Activated CD8-positive, alpha-beta memory T cell treated with anti-CD3 and anti-CD28 coated beads, Interleukin-2, amount 10 ng/mL, durations not matched to agents 7 days and 5 days (primary cell): ENCODE data around the gene PIM2. TPM values are rescaled to one million over a fixed set of nuclear protein-coding genes. Genes with fewer than 3 reads are reported as not detected.

ENCODE experiments used
- ATAC-seq: fragments of 150-1000 bp; cut with Tn5 transposase; one replicate; pipeline ENCODE4 v1.10.0; 2021; ENCODE audit warnings: moderate library complexity
- CTCF ChIA-PET: fragments of 350-600 bp; sonication (Branson Sonifier 250); formaldehyde crosslinking; loops from one replicate; lab custom pipeline; 2021; ENCODE audit warnings: antibody characterized with exemption; lab: Charles Lee
- DNase-seq: peaks from one replicate; pipeline ENCODE4 v3.0.0-alpha.2; 2020
- H3K27ac Mint-ChIP-seq: one replicate; pipeline ENCODE4 v1.8.0; 2021; ENCODE audit warnings: mild to moderate bottlenecking, mixed read lengths
- H3K27me3 Mint-ChIP-seq: one replicate; pipeline ENCODE4 v1.8.0; 2021; ENCODE audit warnings: mixed read lengths
- H3K36me3 Mint-ChIP-seq: one replicate; pipeline ENCODE4 v1.8.0; 2021; ENCODE audit warnings: mild to moderate bottlenecking, mixed read lengths
- H3K4me1 Mint-ChIP-seq: one replicate; pipeline ENCODE4 v1.8.0; 2021; ENCODE audit warnings: mixed read lengths
- H3K4me3 Mint-ChIP-seq: one replicate; pipeline ENCODE4 v1.8.0; 2021; ENCODE audit warnings: mild to moderate bottlenecking, moderate library complexity, mixed read lengths
- H3K9me3 Mint-ChIP-seq: one replicate; pipeline ENCODE4 v1.8.0; 2022; ENCODE audit warnings: low read depth, mixed read lengths
- total RNA-seq, 2 experiments: library from RNA; stranded (reverse); gene quantifications; one replicate each; pipeline ENCODE4 v1.2.3, GENCODE V29; 2021

Gene PIM2
- total RNA-seq, 2 experiments from 2014 or later: 168 to 252 TPM

DNA sequence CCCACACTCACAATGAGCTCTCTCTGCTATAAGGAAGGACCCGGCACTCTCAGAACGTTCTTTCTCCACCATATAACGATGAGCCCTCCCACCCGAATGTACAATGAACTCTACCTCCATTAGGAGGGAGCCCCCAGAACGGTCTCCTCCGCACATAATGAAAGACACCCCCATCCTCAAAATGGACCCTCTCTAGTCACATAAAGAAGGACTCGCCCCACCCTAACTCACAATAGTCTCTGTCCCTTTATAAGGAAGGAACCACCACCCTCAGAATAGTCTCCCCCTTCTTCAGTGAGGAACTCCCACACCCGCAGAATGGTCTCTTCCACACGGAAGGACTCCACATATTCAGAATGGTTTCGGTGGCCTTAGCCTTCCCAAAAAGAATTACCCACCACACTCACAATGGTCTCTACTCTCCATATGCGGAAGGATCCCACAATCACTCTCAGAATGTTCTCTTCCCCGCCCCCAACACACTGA lies 7.9 kb downstream of the PIM2 start:
- H3K4me1 Mint-ChIP-seq: peaks cover 49% of the 10 kb centered on the region
- ATAC-seq (peak; percentile 4), DNase-seq (no peak)
- peak overlapping the region; percentile 96 for H3K4me3 Mint-ChIP-seq
- H3K9me3 Mint-ChIP-seq: no peaks in the 10 kb centered on the region
- peaks cover 35% of the 10 kb centered on the region for H3K36me3 Mint-ChIP-seq
- peak overlapping the region; percentile 92 for H3K27ac Mint-ChIP-seq
- H3K27me3 Mint-ChIP-seq: peaks cover 3% of the 10 kb centered on the region
- CTCF ChIA-PET: interaction anchor here (1.1 to 1.3 kb wide), 2 partner anchors 19 to 26 kb away, joined by 3 to 4 read pairs; no protein-coding TSS in a partner anchor

GRCh38 chrX:48909703-48910294 lies 9.0 kb downstream of the PIM2 start:
- Mint-ChIP-seq H3K27ac (no peak overlapping the region), H3K9me3 (no peaks in the 10 kb centered on the region), H3K27me3 (peaks cover 3% of the 10 kb centered on the region), H3K4me3 (no peak overlapping the region), H3K4me1 (peaks cover 39% of the 10 kb centered on the region), H3K36me3 (peaks cover 23% of the 10 kb centered on the region)
- DNase-seq (no peak), ATAC-seq (no peak)
- CTCF ChIA-PET: no interaction called here

GRCh38 chrX:48908600-48908999 lies 10.2 kb downstream of the PIM2 start:
- ATAC-seq (no peak), DNase-seq (no peak)
- CTCF ChIA-PET: no interaction called here
- Mint-ChIP-seq H3K4me1 (peaks cover 28% of the 10 kb centered on the region), H3K36me3 (peaks cover 13% of the 10 kb centered on the region), H3K9me3 (no peaks in the 10 kb centered on the region), H3K27me3 (peaks cover 3% of the 10 kb centered on the region), H3K27ac (no peak overlapping the region), H3K4me3 (no peak overlapping the region)

GRCh38 chrX:48905090-48905790 lies 13.6 kb downstream of the PIM2 start:
- Mint-ChIP-seq H3K4me1 (peaks cover 3% of the 10 kb centered on the region), H3K4me3 (no peak overlapping the region), H3K27ac (no peak overlapping the region), H3K36me3 (peaks cover 9% of the 10 kb centered on the region), H3K27me3 (no peaks in the 10 kb centered on the region), H3K9me3 (no peaks in the 10 kb centered on the region)
- no peak for ATAC-seq
- CTCF ChIA-PET: no interaction called here
- DNase-seq: no peak

DNA sequence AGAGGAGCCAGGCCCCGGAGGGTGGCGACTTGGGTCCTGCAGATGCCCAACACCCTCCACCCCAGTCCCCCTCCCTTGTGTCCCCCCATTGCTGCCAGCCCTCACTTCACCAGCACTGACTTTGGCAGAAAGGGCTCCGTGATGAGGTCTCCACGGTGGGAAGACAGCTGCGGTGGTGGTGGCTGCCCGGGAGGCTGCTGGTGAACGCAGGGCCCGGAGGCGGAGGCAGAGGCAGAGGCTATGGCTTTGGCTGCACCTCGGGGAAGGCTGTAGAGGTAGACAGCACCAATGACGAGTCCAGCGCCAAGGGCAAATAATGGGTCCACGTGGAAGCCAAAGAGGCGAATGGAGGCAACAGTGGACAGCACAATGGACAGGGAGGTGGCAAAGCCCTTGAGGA lies 14.2 kb downstream of the PIM2 start:
- DNase-seq (no peak), ATAC-seq (no peak)
- no peak overlapping the region for H3K4me3 Mint-ChIP-seq
- CTCF ChIA-PET: no interaction called here
- no peaks in the 10 kb centered on the region for H3K27me3 Mint-ChIP-seq
- peaks cover 2% of the 10 kb centered on the region for H3K4me1 Mint-ChIP-seq
- H3K27ac Mint-ChIP-seq: no peak overlapping the region
- no peaks in the 10 kb centered on the region for H3K9me3 Mint-ChIP-seq
- peaks cover 9% of the 10 kb centered on the region for H3K36me3 Mint-ChIP-seq

DNA sequence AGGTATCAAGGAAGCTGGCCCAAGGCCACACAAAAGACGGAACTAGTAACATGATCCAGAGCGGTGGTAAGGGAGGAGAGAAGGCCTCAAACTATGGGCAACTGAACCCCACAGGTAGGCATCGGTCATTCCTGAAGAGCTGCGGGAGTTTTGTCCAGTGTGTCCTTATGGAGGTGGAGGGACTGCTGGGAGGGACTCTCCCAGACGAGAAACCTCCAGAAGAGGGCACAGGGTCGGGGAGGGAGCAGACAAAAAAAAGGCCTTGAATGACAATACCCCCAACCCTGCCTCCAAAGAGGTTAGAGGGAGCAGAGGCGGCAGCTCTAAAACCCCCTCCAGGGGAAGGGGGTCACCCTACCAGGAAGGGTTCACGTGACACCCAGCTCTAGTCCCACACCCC lies 14.6 kb downstream of the PIM2 start:
- no peak for ATAC-seq
- Mint-ChIP-seq H3K27me3 (no peaks in the 10 kb centered on the region), H3K36me3 (peaks cover 9% of the 10 kb centered on the region)

DNA sequence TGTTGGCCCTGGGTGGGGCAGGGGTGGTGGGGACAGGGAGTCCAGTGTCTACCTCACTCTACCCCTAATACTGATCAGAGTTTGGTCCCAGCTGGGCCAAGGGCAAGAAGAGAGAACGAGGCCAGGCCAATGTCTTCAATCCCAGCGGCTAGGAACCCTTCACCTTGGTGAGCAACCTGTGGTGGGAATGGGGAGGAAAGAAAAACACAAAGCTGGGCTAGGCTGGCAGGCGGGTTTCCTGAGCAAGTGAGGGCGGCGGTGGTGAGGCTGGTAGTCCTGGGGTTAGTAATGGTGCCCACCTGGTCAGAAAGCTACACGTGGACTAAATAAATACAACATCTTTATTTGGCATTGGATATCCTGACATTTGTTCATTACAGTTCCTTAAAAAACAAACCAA lies 15.5 kb downstream of the PIM2 start:
- no peak for DNase-seq
- ATAC-seq: no peak
- Mint-ChIP-seq H3K27me3 (no peaks in the 10 kb centered on the region), H3K36me3 (peaks cover 9% of the 10 kb centered on the region), H3K9me3 (no peaks in the 10 kb centered on the region), H3K27ac (no peak overlapping the region), H3K4me3 (no peak overlapping the region), H3K4me1 (peaks cover 6% of the 10 kb centered on the region)
- CTCF ChIA-PET: no interaction called here

More for the DNA sequence above, 14.6 kb downstream of the PIM2 start:
- CTCF ChIA-PET: no interaction called here
- DNase-seq: no peak
- Mint-ChIP-seq H3K4me1 (peaks cover 5% of the 10 kb centered on the region), H3K4me3 (no peak overlapping the region), H3K27ac (no peak overlapping the region), H3K9me3 (no peaks in the 10 kb centered on the region)

DNA sequence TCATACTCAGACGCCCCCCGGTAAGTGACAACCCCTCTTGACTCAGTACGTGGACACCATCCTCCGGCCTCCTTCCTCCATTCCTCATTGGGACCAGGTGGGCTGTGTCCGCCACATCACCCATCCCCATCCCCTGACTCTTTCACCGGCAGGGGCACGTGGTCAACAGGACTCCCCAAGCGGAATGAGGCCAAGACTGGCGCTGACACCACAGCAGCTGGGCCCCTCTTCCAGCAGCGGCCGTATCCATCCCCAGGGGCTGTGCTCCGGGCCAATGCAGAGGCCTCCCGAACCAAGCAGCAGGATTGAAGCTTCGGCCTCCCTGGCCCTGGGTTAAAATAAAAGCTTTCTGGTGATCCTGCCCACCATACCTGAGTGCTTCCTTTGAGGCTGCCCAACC lies 16.0 kb downstream of the PIM2 start:
- Mint-ChIP-seq H3K9me3 (no peaks in the 10 kb centered on the region), H3K4me3 (no peak overlapping the region), H3K4me1 (peaks cover 6% of the 10 kb centered on the region), H3K36me3 (peaks cover 9% of the 10 kb centered on the region), H3K27me3 (no peaks in the 10 kb centered on the region), H3K27ac (no peak overlapping the region)
- DNase-seq (no peak), ATAC-seq (no peak)
- CTCF ChIA-PET: no interaction called here

DNA sequence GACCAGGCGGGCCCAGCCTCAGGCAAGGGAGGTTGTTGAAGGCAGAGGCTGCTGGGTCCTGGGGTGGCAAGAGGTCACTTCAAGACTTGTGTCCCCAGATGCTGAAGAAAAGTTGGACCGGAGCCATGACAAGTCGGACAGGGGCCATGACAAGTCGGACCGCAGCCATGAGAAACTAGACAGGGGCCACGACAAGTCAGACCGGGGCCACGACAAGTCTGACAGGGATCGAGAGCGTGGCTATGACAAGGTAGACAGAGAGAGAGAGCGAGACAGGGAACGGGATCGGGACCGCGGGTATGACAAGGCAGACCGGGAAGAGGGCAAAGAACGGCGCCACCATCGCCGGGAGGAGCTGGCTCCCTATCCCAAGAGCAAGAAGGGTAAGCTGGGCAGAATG lies 16.7 kb downstream of the PIM2 start:
- H3K27ac Mint-ChIP-seq: no peak overlapping the region
- CTCF ChIA-PET: no interaction called here
- H3K36me3 Mint-ChIP-seq: peaks cover 9% of the 10 kb centered on the region
- no peaks in the 10 kb centered on the region for H3K9me3 Mint-ChIP-seq
- ATAC-seq: no peak
- H3K4me3 Mint-ChIP-seq: no peak overlapping the region
- DNase-seq: no peak
- H3K4me1 Mint-ChIP-seq: peaks cover 6% of the 10 kb centered on the region
- no peaks in the 10 kb centered on the region for H3K27me3 Mint-ChIP-seq

DNA sequence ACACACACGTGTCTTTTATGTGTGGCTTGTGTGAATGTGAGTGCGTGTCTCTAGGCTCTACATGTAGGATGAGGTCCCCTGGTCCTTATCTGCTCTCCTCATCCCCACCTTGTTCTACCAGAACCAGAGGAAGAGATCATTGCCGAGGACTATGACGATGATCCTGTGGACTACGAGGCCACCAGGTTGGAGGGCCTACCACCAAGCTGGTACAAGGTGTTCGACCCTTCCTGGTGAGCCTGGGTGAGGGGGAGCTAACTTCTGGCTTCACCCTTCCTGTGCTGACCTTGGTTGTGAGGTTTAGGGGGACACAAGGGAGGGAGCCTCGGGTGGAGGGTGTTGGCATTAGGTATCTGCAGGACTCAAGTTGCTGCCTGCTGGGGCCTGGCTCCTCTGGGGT lies 17.8 kb downstream of the PIM2 start:
- peaks cover 15% of the 10 kb centered on the region for H3K4me1 Mint-ChIP-seq
- CTCF ChIA-PET: no interaction called here
- peaks cover 9% of the 10 kb centered on the region for H3K36me3 Mint-ChIP-seq
- DNase-seq (no peak), ATAC-seq (no peak)
- no peaks in the 10 kb centered on the region for H3K9me3 Mint-ChIP-seq
- H3K27ac Mint-ChIP-seq: no peak overlapping the region
- no peak overlapping the region for H3K4me3 Mint-ChIP-seq
- H3K27me3 Mint-ChIP-seq: no peaks in the 10 kb centered on the region

- CTCF ChIA-PET: no interaction called here
- no peak overlapping the region for H3K27ac Mint-ChIP-seq
- ATAC-seq (no peak), DNase-seq (no peak)
- no peaks in the 10 kb centered on the region for H3K9me3 Mint-ChIP-seq
- peak overlapping the region; percentile 9 for H3K4me3 Mint-ChIP-seq
- H3K4me1 Mint-ChIP-seq: peaks cover 20% of the 10 kb centered on the region
- peaks cover 9% of the 10 kb centered on the region for H3K36me3 Mint-ChIP-seq
- H3K27me3 Mint-ChIP-seq: no peaks in the 10 kb centered on the region
Observed at GRCh38 chrX:48899078-48899410, 19.8 kb downstream of the PIM2 start.

- no peaks in the 10 kb centered on the region for H3K27me3 Mint-ChIP-seq
- H3K9me3 Mint-ChIP-seq: no peaks in the 10 kb centered on the region
- CTCF ChIA-PET: interaction anchor here (0.6 to 1.4 kb wide), 8 partner anchors 39 to 266 kb away, joined by 3 to 4 read pairs (median 3); no protein-coding TSS in a partner anchor
- peaks cover 22% of the 10 kb centered on the region for H3K4me1 Mint-ChIP-seq
- peak within 1 kb of the TSS; percentile 80 for H3K4me3 Mint-ChIP-seq
- DNase-seq (peak; percentile 93), ATAC-seq (peak; percentile 90)
- peak within 1 kb of the TSS; percentile 97 for H3K27ac Mint-ChIP-seq
- H3K36me3 Mint-ChIP-seq: peaks cover 7% of the 10 kb centered on the region
Observed at GRCh38 chrX:48897625-48898306, 21.1 kb downstream of the PIM2 start, which contains the start of the genes PQBP1 and TIMM17B. Gene PQBP1, plus strand, starts transcription at chrX:48897930. Its CDS starts 580 bp downstream, at chrX:48898510. Gene TIMM17B, minus strand, starts transcription at chrX:48897768. Its CDS starts 19 bp downstream, at chrX:48897749.

DNA sequence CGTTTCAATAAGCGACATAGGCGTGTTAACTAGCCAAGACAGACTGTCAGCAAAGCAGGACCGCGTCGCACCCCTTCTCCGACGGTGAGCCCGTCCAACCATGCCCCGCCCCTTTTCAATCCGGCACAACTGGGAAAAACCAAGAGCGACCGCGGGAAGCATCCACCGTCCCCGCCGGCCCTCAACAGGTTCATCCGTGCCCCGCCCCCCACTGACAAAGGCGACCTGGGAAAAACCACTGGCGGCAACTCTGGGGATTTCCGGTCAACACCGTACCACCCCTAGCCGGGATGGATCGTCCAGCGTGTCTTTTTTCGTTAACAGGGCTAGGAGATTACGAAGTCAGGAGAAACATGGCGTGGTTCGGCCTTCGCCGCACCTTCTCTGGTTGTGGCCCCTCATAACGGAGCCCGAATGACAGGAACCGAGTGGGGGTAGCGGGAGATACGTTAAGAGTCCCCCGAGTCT lies 21.6 kb downstream of the PIM2 start:
- H3K36me3 Mint-ChIP-seq: peaks cover 7% of the 10 kb centered on the region
- peak; percentile 7 for ATAC-seq
- CTCF ChIA-PET: interaction anchor here (0.9 to 1.4 kb wide), 6 partner anchors 40 to 266 kb away, joined by 3 to 4 read pairs (median 3); no protein-coding TSS in a partner anchor
- H3K4me1 Mint-ChIP-seq: peaks cover 24% of the 10 kb centered on the region
- H3K27me3 Mint-ChIP-seq: no peaks in the 10 kb centered on the region
- peak; percentile 72 for DNase-seq
- H3K9me3 Mint-ChIP-seq: no peaks in the 10 kb centered on the region
- peak overlapping the region; percentile 80 for H3K4me3 Mint-ChIP-seq
- peak overlapping the region; percentile 97 for H3K27ac Mint-ChIP-seq
